H1 (cell line): ENCODE results near the gene TTC9. TPM values are rescaled to one million over a fixed set of nuclear protein-coding genes. Genes with fewer than 3 reads are reported as not detected.

Experiments used
- CTCF ChIA-PET: fragments of 300-600 bp; sonication (Branson Sonifier 250); formaldehyde crosslinking; loops from one replicate; lab custom pipeline; 2021; ENCODE audit not compliant: partially characterized antibody; lab: Charles Lee
- POLR2A ChIA-PET: fragments of 300-600 bp; sonication (Branson Sonifier 250); formaldehyde crosslinking; loops from one replicate; lab custom pipeline; 2021; ENCODE audit warnings: inconsistent platforms; ENCODE audit not compliant: partially characterized antibody; lab: Charles Lee
- DNase-seq, 2 experiments: peaks; one replicate each; pipeline versions ENCODE4 v3.0.0 to v3.0.0-alpha.2; 2010 to 2022; ENCODE audit warnings: low spot score in 2 of 2, low read depth in 1 of 2, mixed read lengths in 1 of 2
- FAIRE-seq: peaks from 2 replicates; lab custom pipeline; 2011; peaks lifted over from hg19 to GRCh38; lab: Jason Lieb, UNC
- H2AFZ ChIP-seq: 2 replicates; pipeline ENCODE4 v1.8.1; 2012; ENCODE audit warnings: low read length, inconsistent platforms
- H2AK5ac ChIP-seq: 2 replicates; pipeline ENCODE4 v1.6.1; 2013; ENCODE audit warnings: low read depth, low read length
- H2BK120ac ChIP-seq: replicated peaks from 2 replicates; pipeline ENCODE3; 2013; ENCODE audit warnings: low read depth, low read length, inconsistent platforms
- H2BK12ac ChIP-seq: 2 replicates; pipeline ENCODE4 v1.6.1; 2013; ENCODE audit warnings: low read depth, low read length
- H2BK15ac ChIP-seq: 2 replicates; pipeline ENCODE4 v1.6.1; 2013; ENCODE audit warnings: low read length
- H2BK20ac ChIP-seq: 2 replicates; pipeline ENCODE4 v1.6.1; 2013; ENCODE audit warnings: low read length
- H2BK5ac ChIP-seq: 2 replicates; pipeline ENCODE4 v1.6.1; 2013; ENCODE audit warnings: low read depth, low read length
- H3K14ac ChIP-seq: 2 replicates; pipeline ENCODE4 v1.6.1; 2013; ENCODE audit warnings: inconsistent platforms; ENCODE audit not compliant: insufficient read length
- H3K18ac ChIP-seq: 2 replicates; pipeline ENCODE4 v1.6.1; 2013; ENCODE audit warnings: low read length; ENCODE audit errors: extremely low read depth
- H3K23ac ChIP-seq: 2 replicates; pipeline ENCODE4 v1.6.1; 2013; ENCODE audit warnings: inconsistent platforms; ENCODE audit not compliant: insufficient read length
- H3K23me2 ChIP-seq: 2 replicates; pipeline ENCODE4 v1.6.1; 2013; ENCODE audit warnings: low read depth, low read length
- H3K27ac ChIP-seq: 2 replicates; pipeline ENCODE4 v1.6.1; 2011; ENCODE audit warnings: low read depth, low read length, inconsistent platforms
- H3K27me3 ChIP-seq, 4 experiments: replicated peaks in 1 of 4; 1 replicate in 1 of 4; 2 replicates in 3 of 4; pipeline versions ENCODE4 v1.6.1 to v1.8.1; 2011 to 2013; ENCODE audit warnings: low read length in 3 of 4, mild to moderate bottlenecking in 3 of 4, inconsistent platforms in 2 of 4, mixed read lengths in 2 of 4, moderate library complexity in 1 of 4; ENCODE audit not compliant: control insufficient read depth in 3 of 4, insufficient read depth in 3 of 4; ENCODE audit errors: extremely low read depth in 1 of 4
- H3K36me3 ChIP-seq, 4 experiments: 2 replicates each; pipeline versions ENCODE4 v1.6.1 to v1.8.1; 2011 to 2013; ENCODE audit warnings: mild to moderate bottlenecking in 4 of 4, low read length in 3 of 4, moderate library complexity in 2 of 4, control low read depth in 1 of 4, inconsistent platforms in 1 of 4; ENCODE audit not compliant: insufficient read depth in 4 of 4, control insufficient read depth in 2 of 4
- H3K4ac ChIP-seq: replicated peaks from 2 replicates; pipeline ENCODE3; 2013; ENCODE audit warnings: low read length, low read depth, mixed read lengths, inconsistent platforms; ENCODE audit not compliant: insufficient read length
- H3K4me1 ChIP-seq, 4 experiments: replicated peaks in 1 of 4; 1 replicate in 1 of 4; 2 replicates in 3 of 4; pipeline versions ENCODE4 v1.6.1 to v1.8.1; 2011 to 2013; ENCODE audit warnings: low read length in 3 of 4, inconsistent platforms in 2 of 4, mixed read lengths in 1 of 4; ENCODE audit not compliant: insufficient read depth in 4 of 4, control insufficient read depth in 3 of 4
- H3K4me2 ChIP-seq, 2 experiments: 2 replicates each; pipeline versions ENCODE4 v1.6.1 to v1.8.1; 2011 to 2013; ENCODE audit warnings: low read depth in 2 of 2, low read length in 2 of 2, control low read depth in 1 of 2, inconsistent platforms in 1 of 2, mild to moderate bottlenecking in 1 of 2; ENCODE audit not compliant: insufficient read depth in 1 of 2
- H3K4me3 ChIP-seq, 4 experiments: fragments of 200-600, 300-600 bp in 1 of 4; sonication (generic), shearing (Covaris generic), sonication (Bioruptor Twin) in 1 of 4; 2 replicates each; pipeline versions ENCODE4 v1.5.1 to v1.8.1; 2011 to 2016; ENCODE audit warnings: low read length in 4 of 4, low read depth in 3 of 4, control low read depth in 2 of 4, inconsistent platforms in 2 of 4, mild to moderate bottlenecking in 2 of 4, mixed read lengths in 1 of 4, moderate library complexity in 1 of 4; ENCODE audit not compliant: insufficient read depth in 2 of 4; ENCODE audit errors: extremely low read depth in 1 of 4
- H3K56ac ChIP-seq: replicated peaks from 2 replicates; pipeline ENCODE3; 2013; ENCODE audit warnings: low read depth, mild to moderate bottlenecking, mixed read lengths, low read length, inconsistent platforms; ENCODE audit not compliant: insufficient read length
- H3K79me1 ChIP-seq: 2 replicates; pipeline ENCODE4 v1.6.1; 2013; ENCODE audit warnings: low read depth, low read length, control low read depth
- H3K79me2 ChIP-seq, 2 experiments: 2 replicates each; pipeline versions ENCODE4 v1.6.1 to v1.8.1; 2012 to 2013; ENCODE audit warnings: low read length in 2 of 2, mild to moderate bottlenecking in 2 of 2, inconsistent platforms in 1 of 2; ENCODE audit not compliant: insufficient read depth in 2 of 2, control insufficient read depth in 1 of 2
- H3K9ac ChIP-seq, 4 experiments: replicated peaks in 1 of 4; 1 replicate in 1 of 4; 2 replicates in 3 of 4; pipeline versions ENCODE4 v1.6.1 to v1.8.1; 2011 to 2013; ENCODE audit warnings: low read depth in 3 of 4, low read length in 3 of 4, control low read depth in 2 of 4, mild to moderate bottlenecking in 2 of 4, moderate library complexity in 2 of 4, inconsistent platforms in 1 of 4; ENCODE audit errors: extremely low read depth in 1 of 4
- H3K9me3 ChIP-seq, 2 experiments: 2 replicates each; pipeline versions ENCODE4 v1.6.1 to v1.8.1; 2012 to 2013; ENCODE audit warnings: mild to moderate bottlenecking in 2 of 2, moderate library complexity in 2 of 2, control low read depth in 1 of 2, inconsistent platforms in 1 of 2, low read depth in 1 of 2, low read length in 1 of 2, mixed read lengths in 1 of 2; ENCODE audit not compliant: insufficient read depth in 2 of 2
- H4K20me1 ChIP-seq, 2 experiments: replicated peaks in 1 of 2; 2 replicates each; pipeline versions ENCODE3 to v1.8.1; 2011 to 2013; ENCODE audit warnings: inconsistent platforms in 2 of 2, low read length in 2 of 2, mild to moderate bottlenecking in 1 of 2; ENCODE audit not compliant: insufficient read depth in 2 of 2, control insufficient read depth in 1 of 2
- H4K5ac ChIP-seq: 2 replicates; pipeline ENCODE4 v1.6.1; 2013; ENCODE audit warnings: low read length, low read depth, mixed read lengths, inconsistent platforms; ENCODE audit not compliant: insufficient read length
- H4K8ac ChIP-seq: 2 replicates; pipeline ENCODE4 v1.8.0; 2013; ENCODE audit warnings: mild to moderate bottlenecking, moderate library complexity, low read length, inconsistent platforms; ENCODE audit not compliant: insufficient read depth; ENCODE audit errors: extremely low read depth
- H4K91ac ChIP-seq: replicated peaks from 2 replicates; pipeline ENCODE3; 2013; ENCODE audit warnings: low read length, mixed read lengths, inconsistent platforms; ENCODE audit not compliant: insufficient read length
- CHD2 ChIP-seq: IDR thresholded peaks from 2 replicates; pipeline ENCODE4 v1.6.1; 2012; ENCODE audit warnings: low read length, improper control_type of control experiment
- EZH2 ChIP-seq: fragments of 200-600 bp; sonication (generic); IDR thresholded peaks from 2 replicates; pipeline ENCODE4 v1.7.1; 2012; ENCODE audit warnings: low read depth, mild to moderate bottlenecking, moderate library complexity, low read length, inconsistent platforms; ENCODE audit not compliant: severe bottlenecking
- HDAC6 ChIP-seq: IDR thresholded peaks from one replicate; pipeline ENCODE4 v1.7.1; 2012; ENCODE audit warnings: low read depth, mild to moderate bottlenecking, inconsistent platforms, low read length, moderate library complexity
- MAFK ChIP-seq: IDR thresholded peaks from 2 replicates; pipeline ENCODE4 v1.6.1; 2012; ENCODE audit warnings: low read depth, mild to moderate bottlenecking, improper control_type of control experiment, low read length
- PHF8 ChIP-seq: fragments of 200-600 bp; sonication (generic); conservative IDR thresholded peaks from 2 replicates; pipeline ENCODE4 v1.7.1; 2012; ENCODE audit warnings: low read depth, mild to moderate bottlenecking, inconsistent platforms, low read length, moderate library complexity
- SP1 ChIP-seq: IDR thresholded peaks from 2 replicates; pipeline ENCODE4 v1.6.1; 2011; ENCODE audit warnings: low read depth, low read length
- SUZ12 ChIP-seq: fragments of 200-600 bp; sonication (generic); IDR thresholded peaks from 2 replicates; pipeline ENCODE4 v1.6.1; 2012; ENCODE audit warnings: mild to moderate bottlenecking, inconsistent platforms, low read length, moderate library complexity, mixed read lengths
- TAF7 ChIP-seq: optimal IDR thresholded peaks from 2 replicates; pipeline ENCODE3; 2011; ENCODE audit warnings: low read depth, mild to moderate bottlenecking, inconsistent platforms, low read length, moderate library complexity, borderline replicate concordance
- WGBS, 2 experiments: shearing (Covaris generic) in 1 of 2; methylation state at CpG; one replicate each; pipeline versions ENCODE4 v1.1.6 to v1.1.7; 2013 to 2015; ENCODE audit warnings: low lambda C conversion rate in 2 of 2, mixed read lengths in 2 of 2, inconsistent platforms in 1 of 2, low coverage in 1 of 2, missing lambda C conversion rate in 1 of 2; ENCODE audit not compliant: insufficient replicate concordance in 2 of 2, insufficient coverage in 1 of 2, insufficient read length in 1 of 2; ENCODE audit errors: extremely low coverage in 1 of 2, missing lambda C conversion rate in 1 of 2; 5-methylcytosine and 5-hydroxymethylcytosine counted together
- polyA plus RNA-seq, 7 experiments: library from polyadenylated mRNA; depleted of rRNA in 3 of 7; stranded (reverse) in 5 of 7; unstranded in 2 of 7; fragments of >200 nt in 5 of 7; fragments of 200-250 nt in 2 of 7; gene quantifications; 1 replicate in 5 of 7; 2 replicates in 1 of 7; 4 replicates in 1 of 7; pipeline versions ENCODE4 v1.2.1 to v1.2.3, GENCODE V29; 2011 to 2013; ENCODE audit warnings: missing spikeins in 2 of 7, mixed read lengths in 2 of 7
- total RNA-seq: library from RNA; stranded (reverse); fragmentation: NEBNext Ultra II Directional; extraction: Animal tissue kit (Norgen Biotek cat#: 25700); gene quantifications from 2 replicates; pipeline ENCODE4 v1.2.1, GENCODE V29; 2021
- TF ChIP-seq, protein P1 (sequence below): IDR thresholded peaks from 2 replicates; pipeline ENCODE4 v1.6.1; 2012; ENCODE audit warnings: inconsistent platforms
- TF ChIP-seq, protein P2 (sequence below), 3 experiments: IDR thresholded peaks; 1 replicate in 2 of 3; 2 replicates in 1 of 3; pipeline versions ENCODE4 v1.5.1 to v1.6.1; 2011; ENCODE audit warnings: low read length in 3 of 3, mild to moderate bottlenecking in 3 of 3, inconsistent platforms in 2 of 3, low read depth in 1 of 3, moderate library complexity in 1 of 3; ENCODE audit not compliant: insufficient read depth in 1 of 3; ENCODE audit errors: control extremely low read depth in 1 of 3

Gene TTC9
- total and polyA plus RNA-seq, 2 of the 8 experiments (the other 6 are each of a cell fraction or from before 2014, with no cell fraction given), result 21.0 to 29.5 TPM

GRCh38 chr14:70597731-70598130 lies 44.0 kb upstream of the TTC9 start:
- no peak overlapping the region for H3K18ac ChIP-seq
- H3K27ac ChIP-seq, result no peak overlapping the region
- peaks cover 0 to 3% (median 1%) of the 10 kb centered on the region in 4 experiments; a peak in 4 of 7 replicates for H3K4me1 ChIP-seq
- ChIA-PET POLR2A (interaction anchor here (1.3 to 1.5 kb wide), 3 partner anchors 11 to 14 kb away, joined by 4 to 6 read pairs (median 4); no protein-coding TSS in a partner anchor), CTCF (interaction anchor here (1.2 to 1.4 kb wide), 2 partner anchors 220 to 307 kb away, joined by 3 read pairs; no protein-coding TSS in a partner anchor)
- H3K14ac ChIP-seq, result no peak overlapping the region
- peaks cover 2% of the 10 kb centered on the region; the same call in 1 of the 2 replicates for H3K23me2 ChIP-seq
- peaks cover 17 to 69% of the 10 kb centered on the region in 2 experiments for H3K79me2 ChIP-seq
- no peak overlapping the region for H2BK120ac ChIP-seq
- H2BK5ac ChIP-seq, result no peak overlapping the region
- no peak overlapping the region for H3K4me3 ChIP-seq
- no peak overlapping the region for H4K91ac ChIP-seq
- H2BK20ac ChIP-seq, result no peak overlapping the region
- no peak for DNase-seq
- H3K9ac ChIP-seq, result no peak overlapping the region
- H4K5ac ChIP-seq, result no peak overlapping the region
- no peak overlapping the region for H4K8ac ChIP-seq
- H4K20me1 ChIP-seq, result peaks cover 0 to 2% of the 10 kb centered on the region in 2 experiments
- no peak overlapping the region for H3K4me2 ChIP-seq
- peaks cover 12 to 29% (median 28%) of the 10 kb centered on the region in 4 experiments for H3K36me3 ChIP-seq
- H3K27me3 ChIP-seq, result no peaks in the 10 kb centered on the region
- no peak overlapping the region for H2BK12ac ChIP-seq
- peaks cover 5% of the 10 kb centered on the region; the same call in 1 of the 2 replicates for H3K79me1 ChIP-seq
- FAIRE-seq, result no peak
- no peak overlapping the region for H3K56ac ChIP-seq
- no peak overlapping the region for H3K23ac ChIP-seq
- no peaks in the 10 kb centered on the region for H3K9me3 ChIP-seq
- H2AFZ ChIP-seq, result no peak overlapping the region
- no peak overlapping the region for H2BK15ac ChIP-seq
- H2AK5ac ChIP-seq, result no peak overlapping the region
- WGBS, 2 experiments, result 89% methylated on average over 3 of the region's 3 CpGs; no CpG with 5 or more reads in 1 of the 2 experiments
- no peak overlapping the region for H3K4ac ChIP-seq
- TF ChIP-seq HDAC6 (no peak), SP1 (no peak), TAF7 (no peak), MAFK (no peak), SUZ12 (no peak), CHD2 (no peak), EZH2 (no peak), PHF8 (no peak)
- TF ChIP-seq, protein P1, sequence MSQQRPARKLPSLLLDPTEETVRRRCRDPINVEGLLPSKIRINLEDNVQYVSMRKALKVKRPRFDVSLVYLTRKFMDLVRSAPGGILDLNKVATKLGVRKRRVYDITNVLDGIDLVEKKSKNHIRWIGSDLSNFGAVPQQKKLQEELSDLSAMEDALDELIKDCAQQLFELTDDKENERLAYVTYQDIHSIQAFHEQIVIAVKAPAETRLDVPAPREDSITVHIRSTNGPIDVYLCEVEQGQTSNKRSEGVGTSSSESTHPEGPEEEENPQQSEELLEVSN, result no peak
- TF ChIP-seq, protein P2, sequence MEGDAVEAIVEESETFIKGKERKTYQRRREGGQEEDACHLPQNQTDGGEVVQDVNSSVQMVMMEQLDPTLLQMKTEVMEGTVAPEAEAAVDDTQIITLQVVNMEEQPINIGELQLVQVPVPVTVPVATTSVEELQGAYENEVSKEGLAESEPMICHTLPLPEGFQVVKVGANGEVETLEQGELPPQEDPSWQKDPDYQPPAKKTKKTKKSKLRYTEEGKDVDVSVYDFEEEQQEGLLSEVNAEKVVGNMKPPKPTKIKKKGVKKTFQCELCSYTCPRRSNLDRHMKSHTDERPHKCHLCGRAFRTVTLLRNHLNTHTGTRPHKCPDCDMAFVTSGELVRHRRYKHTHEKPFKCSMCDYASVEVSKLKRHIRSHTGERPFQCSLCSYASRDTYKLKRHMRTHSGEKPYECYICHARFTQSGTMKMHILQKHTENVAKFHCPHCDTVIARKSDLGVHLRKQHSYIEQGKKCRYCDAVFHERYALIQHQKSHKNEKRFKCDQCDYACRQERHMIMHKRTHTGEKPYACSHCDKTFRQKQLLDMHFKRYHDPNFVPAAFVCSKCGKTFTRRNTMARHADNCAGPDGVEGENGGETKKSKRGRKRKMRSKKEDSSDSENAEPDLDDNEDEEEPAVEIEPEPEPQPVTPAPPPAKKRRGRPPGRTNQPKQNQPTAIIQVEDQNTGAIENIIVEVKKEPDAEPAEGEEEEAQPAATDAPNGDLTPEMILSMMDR (IDR thresholded peaks at IDR 0.05; ENCODE audit: control extremely low read depth in 1 of 3, insufficient read depth in 1 of 3, low read depth in 1 of 3, low read length in 3 of 3), result no peak
